Activated naive CD4-positive, alpha-beta T cell treated with anti-CD3 and anti-CD28 coated beads, Interleukin-2, amount 50 U/mL, for 24 hours (primary cell): Measurements from ENCODE around the gene SRSF12.
"Not testable (repeated sequence)": the region's sequence is repeated elsewhere in the genome, so short reads cannot be mapped to it uniquely, and the experiment has no call there.

Experiments used
- H3K27ac Mint-ChIP-seq: one replicate; pipeline ENCODE4 v1.8.0; 2021; ENCODE audit warnings: mild to moderate bottlenecking, mixed read lengths
- H3K27me3 Mint-ChIP-seq: one replicate; pipeline ENCODE4 v1.8.0; 2021; ENCODE audit warnings: mixed read lengths
- H3K36me3 Mint-ChIP-seq: one replicate; pipeline ENCODE4 v1.8.0; 2021; ENCODE audit warnings: mixed read lengths
- H3K4me1 Mint-ChIP-seq: one replicate; pipeline ENCODE4 v1.8.0; 2021; ENCODE audit warnings: mixed read lengths
- H3K4me3 Mint-ChIP-seq: one replicate; pipeline ENCODE4 v1.8.0; 2021; ENCODE audit warnings: mild to moderate bottlenecking, mixed read lengths
- H3K9me3 Mint-ChIP-seq: one replicate; pipeline ENCODE4 v1.8.0; 2021; ENCODE audit warnings: mixed read lengths

Gene SRSF12

GRCh38 chr6:89139509-89140346, 21.9 kb upstream of the SRSF12 start:
- Mint-ChIP-seq H3K36me3 (no peaks in the 10 kb centered on the region), H3K4me3 (no peak overlapping the region), H3K27ac (no peak overlapping the region), H3K27me3 (no peaks in the 10 kb centered on the region), H3K4me1 (peaks cover 6% of the 10 kb centered on the region), H3K9me3 (no peaks in the 10 kb centered on the region)

GRCh38 chr6:89138173-89138572, 20.3 kb upstream of the SRSF12 start:
- Mint-ChIP-seq H3K27ac (no peak overlapping the region), H3K27me3 (no peaks in the 10 kb centered on the region), H3K36me3 (no peaks in the 10 kb centered on the region), H3K4me3 (no peak overlapping the region), H3K4me1 (no peaks in the 10 kb centered on the region), H3K9me3 (no peaks in the 10 kb centered on the region)

- no peak overlapping the region for H3K27ac Mint-ChIP-seq
- no peaks in the 10 kb centered on the region for H3K36me3 Mint-ChIP-seq
- H3K27me3 Mint-ChIP-seq, result no peaks in the 10 kb centered on the region
- H3K9me3 Mint-ChIP-seq, result no peaks in the 10 kb centered on the region
- no peaks in the 10 kb centered on the region for H3K4me1 Mint-ChIP-seq
- H3K4me3 Mint-ChIP-seq, result no peak overlapping the region
Measured at GRCh38 chr6:89134723-89135122, 16.9 kb upstream of the SRSF12 start.

DNA sequence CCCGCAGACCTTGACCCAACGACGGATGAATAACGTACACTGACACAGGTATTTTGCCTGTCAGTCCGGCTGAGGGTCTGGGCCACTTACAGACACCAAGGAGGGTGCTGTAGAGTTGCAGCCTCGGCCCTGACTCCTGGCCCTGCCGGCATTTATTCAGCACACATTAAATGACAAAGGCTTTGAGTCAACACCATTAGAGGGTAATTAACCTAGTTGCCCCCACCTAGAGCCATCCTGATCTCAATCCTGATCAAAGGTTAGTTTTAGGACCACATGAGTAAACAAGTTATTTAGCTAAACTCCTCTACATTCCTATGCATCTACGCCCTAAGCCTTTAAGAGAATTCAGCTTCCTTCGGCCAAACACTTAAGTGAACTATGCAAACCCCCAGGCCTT, 16.1 kb upstream of the SRSF12 start:
- Mint-ChIP-seq H3K4me3 (no peak overlapping the region), H3K27ac (no peak overlapping the region), H3K9me3 (no peaks in the 10 kb centered on the region), H3K4me1 (no peaks in the 10 kb centered on the region), H3K36me3 (no peaks in the 10 kb centered on the region), H3K27me3 (no peaks in the 10 kb centered on the region)

DNA sequence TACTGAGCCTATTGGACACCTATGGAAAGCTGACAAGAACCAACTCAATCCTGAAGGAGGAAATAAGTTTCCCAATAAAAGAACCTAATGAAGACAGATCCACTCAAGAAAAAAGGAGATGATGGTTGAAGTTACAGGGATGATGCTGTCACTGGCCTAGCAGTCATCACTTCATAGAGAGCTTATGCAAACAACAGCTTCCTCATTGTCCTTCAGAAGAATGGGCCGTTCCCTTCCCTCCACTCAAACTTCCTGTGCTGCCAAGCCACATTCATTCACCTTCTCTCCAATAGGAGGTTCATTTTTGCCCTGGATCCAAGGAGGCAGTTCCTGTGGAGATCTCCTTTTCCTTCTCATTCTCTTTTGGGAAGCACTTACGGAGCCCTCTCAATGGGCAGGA, 14.2 kb upstream of the SRSF12 start:
- Mint-ChIP-seq H3K27ac (no peak overlapping the region), H3K4me1 (no peaks in the 10 kb centered on the region), H3K4me3 (no peak overlapping the region), H3K27me3 (no peaks in the 10 kb centered on the region), H3K9me3 (no peaks in the 10 kb centered on the region), H3K36me3 (peaks cover 6% of the 10 kb centered on the region)

- Mint-ChIP-seq H3K27me3 (no peaks in the 10 kb centered on the region), H3K36me3 (peaks cover 7% of the 10 kb centered on the region), H3K4me3 (no peak overlapping the region), H3K27ac (no peak overlapping the region), H3K9me3 (no peaks in the 10 kb centered on the region), H3K4me1 (no peaks in the 10 kb centered on the region)
Measured at GRCh38 chr6:89131599-89131998, 13.7 kb upstream of the SRSF12 start.

DNA sequence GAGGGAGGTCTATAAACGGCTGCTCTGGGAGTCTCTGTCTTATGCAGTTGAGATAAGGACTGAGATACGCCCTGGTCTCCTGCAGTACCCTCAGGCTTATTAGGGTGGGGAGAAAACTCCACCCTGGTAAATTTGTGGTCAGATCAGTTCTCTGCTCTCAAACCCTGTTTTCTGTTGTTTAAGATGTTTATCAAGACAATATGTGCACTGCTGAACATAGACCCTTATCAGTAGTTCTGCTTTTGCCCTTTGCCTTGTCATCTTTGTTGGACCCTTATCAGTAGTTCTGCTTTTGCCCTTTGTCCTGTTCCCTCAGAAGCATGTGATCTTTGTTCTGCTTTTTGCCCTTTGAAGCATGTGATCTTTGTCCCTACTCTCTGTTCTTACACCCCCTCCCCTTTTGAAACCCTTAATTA, 10.4 kb upstream of the SRSF12 start:
- H3K36me3 Mint-ChIP-seq, H3K4me3 Mint-ChIP-seq, H3K9me3 Mint-ChIP-seq, H3K27ac Mint-ChIP-seq, H3K27me3 Mint-ChIP-seq, H3K4me1 Mint-ChIP-seq: not testable (repeated sequence)

DNA sequence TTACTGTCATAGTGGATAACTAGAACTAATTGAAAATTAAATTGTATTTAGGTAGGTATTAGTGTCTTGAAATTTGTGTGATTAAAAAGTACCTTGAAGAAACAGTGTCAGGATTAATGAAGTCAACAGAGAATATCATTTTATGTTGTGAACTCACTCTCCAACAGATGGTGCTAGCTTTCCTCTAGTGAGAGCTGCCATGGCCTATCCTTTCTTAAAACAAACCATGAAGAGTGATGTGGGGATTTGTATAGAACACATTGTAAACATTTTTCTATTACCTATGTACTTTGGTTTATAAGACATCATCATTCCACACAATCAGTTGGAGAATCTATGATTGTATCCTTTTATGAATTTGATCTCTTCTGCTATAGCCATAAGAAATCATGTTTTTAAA, 4.8 kb upstream of the SRSF12 start:
- H3K27ac Mint-ChIP-seq, result no peak overlapping the region
- H3K4me1 Mint-ChIP-seq, result no peaks in the 10 kb centered on the region
- no peaks in the 10 kb centered on the region for H3K27me3 Mint-ChIP-seq
- H3K4me3 Mint-ChIP-seq, result no peak overlapping the region
- H3K36me3 Mint-ChIP-seq, result peaks cover 2% of the 10 kb centered on the region
- H3K9me3 Mint-ChIP-seq, result no peaks in the 10 kb centered on the region

- H3K9me3 Mint-ChIP-seq, result no peaks in the 10 kb centered on the region
- peaks cover under 1% of the 10 kb centered on the region for H3K36me3 Mint-ChIP-seq
- no peak overlapping the region for H3K27ac Mint-ChIP-seq
- peaks cover 4% of the 10 kb centered on the region for H3K4me1 Mint-ChIP-seq
- peaks cover 3% of the 10 kb centered on the region for H3K27me3 Mint-ChIP-seq
- H3K4me3 Mint-ChIP-seq, result no peak overlapping the region
Measured at GRCh38 chr6:89121934-89122333, 4.1 kb upstream of the SRSF12 start.

- H3K4me3 Mint-ChIP-seq, result no peak overlapping the region
- peaks cover 7% of the 10 kb centered on the region for H3K4me1 Mint-ChIP-seq
- H3K9me3 Mint-ChIP-seq, result no peaks in the 10 kb centered on the region
- no peak overlapping the region for H3K27ac Mint-ChIP-seq
- H3K27me3 Mint-ChIP-seq, result peaks cover 5% of the 10 kb centered on the region
- no peaks in the 10 kb centered on the region for H3K36me3 Mint-ChIP-seq
Measured at GRCh38 chr6:89120371-89120770, 2.5 kb upstream of the SRSF12 start.

- Mint-ChIP-seq H3K4me1 (peaks cover 7% of the 10 kb centered on the region), H3K27me3 (peaks cover 5% of the 10 kb centered on the region), H3K27ac (no peak overlapping the region), H3K36me3 (no peaks in the 10 kb centered on the region), H3K9me3 (no peaks in the 10 kb centered on the region), H3K4me3 (peak overlapping the region; percentile 74)
Measured at GRCh38 chr6:89118931-89119330, 1.1 kb upstream of the SRSF12 start.

DNA sequence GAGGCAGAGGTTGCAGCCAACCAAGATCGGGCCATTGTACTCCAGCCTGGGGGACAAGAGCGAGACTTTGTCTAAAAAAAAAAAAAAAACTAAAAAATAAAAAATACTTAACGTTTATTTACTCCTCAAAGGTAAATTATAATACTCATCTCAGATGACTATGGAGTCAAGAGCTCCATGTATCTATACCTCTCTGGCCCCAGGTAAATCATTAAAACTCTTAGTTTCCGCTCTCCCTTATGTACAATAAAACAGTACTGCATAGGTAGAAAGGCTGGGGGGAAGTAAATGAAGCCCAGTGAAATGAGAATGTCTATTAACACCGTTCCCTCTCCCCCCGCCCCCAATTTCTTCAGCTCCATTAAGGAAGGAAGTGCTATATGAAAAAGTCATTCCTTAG, 1.2 kb downstream of the SRSF12 start:
- H3K4me3 Mint-ChIP-seq, result peak overlapping the region; percentile 91
- peaks cover 7% of the 10 kb centered on the region for H3K4me1 Mint-ChIP-seq
- no peaks in the 10 kb centered on the region for H3K9me3 Mint-ChIP-seq
- peaks cover 5% of the 10 kb centered on the region for H3K27me3 Mint-ChIP-seq
- peak overlapping the region; percentile 31 for H3K27ac Mint-ChIP-seq
- no peaks in the 10 kb centered on the region for H3K36me3 Mint-ChIP-seq

GRCh38 chr6:89111933-89112332, 5.9 kb downstream of the SRSF12 start:
- Mint-ChIP-seq H3K36me3 (no peaks in the 10 kb centered on the region), H3K9me3 (no peaks in the 10 kb centered on the region), H3K4me1 (peaks cover 3% of the 10 kb centered on the region), H3K27ac (no peak overlapping the region), H3K27me3 (peaks cover 2% of the 10 kb centered on the region), H3K4me3 (no peak overlapping the region)

DNA sequence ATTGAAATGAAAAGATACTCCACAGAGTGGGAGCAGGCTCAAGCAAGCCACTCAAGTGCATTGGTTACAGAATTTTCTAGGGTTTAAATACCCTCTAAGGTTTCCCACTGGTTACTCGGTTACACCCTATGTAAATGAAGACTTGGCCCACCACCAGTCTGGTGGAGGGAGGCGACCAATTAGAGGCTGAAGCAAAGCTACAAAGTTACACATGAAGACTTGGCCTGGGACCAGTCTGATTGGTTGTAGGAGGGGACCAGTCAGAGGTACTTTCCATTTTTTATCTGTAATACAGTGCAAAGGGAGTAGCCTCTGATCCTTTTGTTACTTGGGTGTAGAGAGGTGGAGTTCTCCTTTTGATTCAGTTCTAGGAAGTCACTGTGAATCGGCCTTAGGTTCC, 7.6 kb downstream of the SRSF12 start:
- Mint-ChIP-seq H3K27ac (no peak overlapping the region), H3K4me3 (no peak overlapping the region), H3K36me3 (no peaks in the 10 kb centered on the region), H3K9me3 (no peaks in the 10 kb centered on the region), H3K4me1 (no peaks in the 10 kb centered on the region), H3K27me3 (no peaks in the 10 kb centered on the region)

- Mint-ChIP-seq H3K9me3 (no peaks in the 10 kb centered on the region), H3K36me3 (no peaks in the 10 kb centered on the region), H3K27me3 (no peaks in the 10 kb centered on the region), H3K27ac (no peak overlapping the region), H3K4me1 (no peaks in the 10 kb centered on the region), H3K4me3 (no peak overlapping the region)
Measured at GRCh38 chr6:89100114-89100513, 17.8 kb downstream of the SRSF12 start.

- Mint-ChIP-seq H3K27ac (no peak overlapping the region), H3K4me3 (no peak overlapping the region), H3K27me3 (no peaks in the 10 kb centered on the region), H3K4me1 (no peaks in the 10 kb centered on the region), H3K9me3 (no peaks in the 10 kb centered on the region), H3K36me3 (no peaks in the 10 kb centered on the region)
Measured at GRCh38 chr6:89098461-89098860, 19.4 kb downstream of the SRSF12 start.

GRCh38 chr6:89087881-89088280, 30.0 kb downstream of the SRSF12 start:
- Mint-ChIP-seq H3K27ac (peak overlapping the region; percentile 69), H3K9me3 (no peaks in the 10 kb centered on the region), H3K36me3 (peaks cover 12% of the 10 kb centered on the region), H3K4me1 (peaks cover 60% of the 10 kb centered on the region), H3K4me3 (no peak overlapping the region), H3K27me3 (no peaks in the 10 kb centered on the region)
